GM19397 (cell line): ENCODE data around the gene CASKIN1.

ENCODE experiments used
- ATAC-seq: cut with Tn5 transposase; IDR thresholded peaks from one replicate; pipeline ENCODE4 v1.9.1; 2021; ENCODE audit warnings: mild to moderate bottlenecking, moderate library complexity; ENCODE audit not compliant: unreplicated experiment

CASKIN1 gene

GRCh38 chr16:2178321-2179106 lies 17.9 kb downstream of the CASKIN1 start:
- no peak for ATAC-seq

- no peak for ATAC-seq
Measured at GRCh38 chr16:2177561-2177960, 18.8 kb downstream of the CASKIN1 start.

GRCh38 chr16:2177101-2177500 lies 19.3 kb downstream of the CASKIN1 start:
- no peak for ATAC-seq

GRCh38 chr16:2176047-2176446 lies 20.4 kb downstream of the CASKIN1 start:
- no peak for ATAC-seq

- no peak for ATAC-seq
Measured at GRCh38 chr16:2175454-2175853, 21.0 kb downstream of the CASKIN1 start.

GRCh38 chr16:2174396-2175131 lies 21.8 kb downstream of the CASKIN1 start:
- no peak for ATAC-seq

GRCh38 chr16:2173916-2174315 lies 22.5 kb downstream of the CASKIN1 start:
- no peak for ATAC-seq

- no peak for ATAC-seq
Measured at GRCh38 chr16:2173366-2173765, 23.0 kb downstream of the CASKIN1 start.

GRCh38 chr16:2172688-2173335 lies 23.6 kb downstream of the CASKIN1 start:
- ATAC-seq: no peak

- ATAC-seq: no peak
Measured at GRCh38 chr16:2171601-2172178, 24.7 kb downstream of the CASKIN1 start.

- no peak for ATAC-seq
Measured at GRCh38 chr16:2170587-2171435, 25.6 kb downstream of the CASKIN1 start.

GRCh38 chr16:2170080-2170479 lies 26.3 kb downstream of the CASKIN1 start:
- no peak for ATAC-seq

- no peak for ATAC-seq
Measured at GRCh38 chr16:2167068-2167638, 29.3 kb downstream of the CASKIN1 start.

- ATAC-seq: no peak
Measured at GRCh38 chr16:2166263-2167067, 29.9 kb downstream of the CASKIN1 start.

GRCh38 chr16:2165861-2166260 lies 30.5 kb downstream of the CASKIN1 start:
- ATAC-seq: no peak

- no peak for ATAC-seq
Measured at GRCh38 chr16:2163211-2163881, 33.1 kb downstream of the CASKIN1 start.

- ATAC-seq: no peak
Measured at GRCh38 chr16:2162676-2163118, 33.7 kb downstream of the CASKIN1 start.

- ATAC-seq: no peak
Measured at GRCh38 chr16:2161911-2162310, 34.5 kb downstream of the CASKIN1 start.
